SK-N-MC (cell line): ENCODE data around the gene INPP4B.

ENCODE experiments used
- EZH2 ChIP-seq: fragments of 200-600 bp; sonication (generic); IDR thresholded peaks from one replicate; pipeline ENCODE4 v1.6.1; 2017; ENCODE audit warnings: antibody characterized with exemption
- FOXP2 ChIP-seq: optimal IDR thresholded peaks from 2 replicates; pipeline ENCODE3; 2011; ENCODE audit warnings: mild to moderate bottlenecking, moderate library complexity; ENCODE audit not compliant: insufficient read depth; ENCODE audit errors: extremely low read length, control extremely low read depth
- POLR2AphosphoS5 ChIP-seq: IDR thresholded peaks from 2 replicates; pipeline ENCODE4 v1.6.1; 2012; ENCODE audit warnings: mild to moderate bottlenecking, low read depth, low read length, borderline replicate concordance

- TF ChIP-seq POLR2AphosphoS5 = no peak
- no peak for TF ChIP-seq EZH2
- TF ChIP-seq FOXP2 = no peak
These were observed 291.7 kb downstream of the INPP4B start for GRCh38 chr4:142554412-142554811.
